Left colon (tissue), 2 donors: ENCODE results near the gene SMARCA1. TPM values are rescaled to one million over a fixed set of nuclear protein-coding genes. Genes with fewer than 3 reads are reported as not detected.

Source experiments
- ATAC-seq: fragments of 200-7000 bp; cut with Tn5 transposase; one replicate; pipeline ENCODE4 v1.9.1; 2020; ENCODE audit warnings: mild to moderate bottlenecking, moderate library complexity
- DNase-seq, 2 donors: peaks; one replicate each; pipeline ENCODE4 v3.0.0-alpha.2; 2020
- intact Hi-C, 2 donors: fragments of 100-400 bp; cut with DNase I in 1 of 2; cut with micrococcal nuclease in 1 of 2; formaldehyde crosslinking; loops; one replicate each; pipeline versions ENCODE4 v1.11.2 to v1.14.0; 2022; cut with DNase I, micrococcal nuclease
- total RNA-seq, 2 donors: library from RNA; stranded (reverse); fragmentation: NEBNext Ultra II Directional; extraction: Animal tissue kit (Norgen Biotek cat#: 25700); gene quantifications; one replicate each; pipeline ENCODE4 v1.2.1, GENCODE V29; 2021
- donor health status: DM: no; HTN: no; CAD: no.
- donor health status: DM: yes; HTN: yes; CAD: no.

SMARCA1 gene
- total RNA-seq, 2 donors from 2014 or later = 2.8 to 7.0 TPM

DNA sequence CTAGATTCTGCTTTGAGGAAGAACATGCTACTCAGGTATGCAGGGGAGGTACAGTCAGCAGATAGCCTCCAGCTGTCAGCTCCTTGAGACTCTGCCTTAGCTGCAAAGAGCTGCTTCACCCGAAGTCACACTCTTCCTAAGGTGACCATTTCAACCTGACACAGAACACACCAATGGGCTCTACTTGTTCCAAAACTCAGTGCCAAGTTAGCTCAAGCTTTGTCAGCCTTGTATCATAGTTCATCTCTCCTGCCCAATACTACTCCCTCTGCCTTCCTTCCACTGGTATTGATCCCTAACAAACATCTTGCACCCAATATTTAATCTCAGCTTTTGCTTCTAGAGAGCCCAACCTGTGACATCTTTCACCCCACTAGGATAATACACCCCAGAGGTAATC, 7.8 kb upstream of the SMARCA1 start:
- intact Hi-C loops = no loop called here
- DNase-seq (no peak), ATAC-seq (no peak)

DNA sequence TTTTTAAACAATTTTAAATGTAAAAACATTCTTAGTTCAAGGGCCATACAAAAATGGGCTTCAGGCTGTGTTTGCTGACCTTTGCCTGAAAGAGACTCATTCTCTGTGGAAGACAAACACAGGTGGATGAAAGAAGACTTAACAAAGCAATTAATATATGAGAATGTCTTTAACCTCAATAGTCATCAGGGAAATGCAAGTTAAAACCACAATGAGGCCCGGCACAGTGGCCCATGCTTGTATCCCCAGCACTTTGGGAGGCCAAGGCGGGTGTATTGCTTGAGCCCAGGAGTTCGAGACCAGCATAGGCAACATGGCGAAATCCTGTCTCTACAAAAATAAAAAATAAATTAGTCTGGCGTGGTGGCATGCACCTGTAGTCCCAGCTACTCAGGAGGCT, 7.1 kb upstream of the SMARCA1 start:
- DNase-seq = no peak
- intact Hi-C loops = no loop called here
- no peak for ATAC-seq

DNA sequence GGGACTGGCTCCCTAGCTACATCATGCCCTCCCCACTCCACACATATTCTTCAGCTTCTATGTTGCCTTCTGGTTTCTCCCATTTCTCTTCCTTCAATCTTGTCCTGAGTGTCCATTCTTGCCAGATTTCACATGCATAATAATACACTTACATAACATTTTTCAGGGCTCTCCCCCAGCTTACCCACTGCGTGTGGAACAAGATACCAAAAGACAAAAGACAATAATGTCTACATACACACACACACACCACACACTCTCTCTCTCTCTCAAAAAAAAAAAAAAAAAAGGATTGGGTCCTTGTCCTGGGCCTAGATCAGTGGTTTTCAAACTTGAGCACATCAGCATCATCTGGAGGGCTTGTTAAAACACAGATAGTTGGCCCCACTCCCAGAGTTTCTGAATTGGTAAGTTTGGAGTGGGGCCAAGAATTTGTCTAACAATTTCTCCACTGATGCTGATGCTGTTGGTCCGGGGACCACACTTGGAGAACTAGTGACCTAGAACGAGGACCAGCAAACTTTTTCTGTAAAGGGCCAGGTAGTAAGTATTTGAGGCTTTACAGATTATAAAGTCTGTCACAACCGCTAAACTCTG, 6.5 kb upstream of the SMARCA1 start:
- DNase-seq = no peak
- intact Hi-C loops = no loop called here
- no peak for ATAC-seq

DNA sequence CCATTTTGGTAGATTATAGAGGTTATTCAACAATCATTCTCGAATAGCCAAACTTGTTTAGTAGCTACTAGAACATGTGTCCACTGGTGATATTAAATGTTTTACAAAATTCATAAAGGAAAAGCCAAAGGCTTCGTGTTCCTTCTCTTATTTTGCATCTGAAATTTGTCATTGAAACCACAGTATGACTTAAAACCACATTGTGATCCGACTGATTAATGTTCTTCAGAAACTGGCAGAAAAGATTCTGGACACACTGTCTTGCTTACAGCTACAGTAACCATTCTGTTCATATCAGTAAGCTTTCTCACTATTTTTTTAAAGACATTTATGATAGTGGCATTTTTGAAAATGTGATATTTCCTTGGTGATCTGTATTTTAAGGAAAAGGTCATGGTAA, 2.6 kb upstream of the SMARCA1 start:
- intact Hi-C loops = no loop called here
- DNase-seq (no peak), ATAC-seq (no peak)

GRCh38 chrX:129525162-129525561, 1.9 kb upstream of the SMARCA1 start:
- ATAC-seq (no peak), DNase-seq (no peak)
- intact Hi-C loops = no loop called here

- intact Hi-C loops = no loop called here
- DNase-seq = no peak
- no peak for ATAC-seq
These were observed 1.1 kb upstream of the SMARCA1 start for GRCh38 chrX:129524250-129524850.

- DNase-seq (peak; percentile 22 to 45), ATAC-seq (peak; percentile 51)
- intact Hi-C loops = no loop called here
These were observed 859 bp downstream of the SMARCA1 start for GRCh38 chrX:129522184-129523078.

- no peak for DNase-seq
- intact Hi-C loops = no loop called here
These were observed 3.1 kb downstream of the SMARCA1 start for GRCh38 chrX:129520151-129520550.

GRCh38 chrX:129516402-129516801, 6.9 kb downstream of the SMARCA1 start:
- ATAC-seq = no peak
- intact Hi-C loops = no loop called here

More at GRCh38 chrX:129520151-129520550, 3.1 kb downstream of the SMARCA1 start:
- no peak for ATAC-seq

GRCh38 chrX:129512409-129512808, 10.9 kb downstream of the SMARCA1 start:
- DNase-seq (no peak), ATAC-seq (no peak)
- intact Hi-C loops = no loop called here

More at GRCh38 chrX:129516402-129516801, 6.9 kb downstream of the SMARCA1 start:
- no peak for DNase-seq

DNA sequence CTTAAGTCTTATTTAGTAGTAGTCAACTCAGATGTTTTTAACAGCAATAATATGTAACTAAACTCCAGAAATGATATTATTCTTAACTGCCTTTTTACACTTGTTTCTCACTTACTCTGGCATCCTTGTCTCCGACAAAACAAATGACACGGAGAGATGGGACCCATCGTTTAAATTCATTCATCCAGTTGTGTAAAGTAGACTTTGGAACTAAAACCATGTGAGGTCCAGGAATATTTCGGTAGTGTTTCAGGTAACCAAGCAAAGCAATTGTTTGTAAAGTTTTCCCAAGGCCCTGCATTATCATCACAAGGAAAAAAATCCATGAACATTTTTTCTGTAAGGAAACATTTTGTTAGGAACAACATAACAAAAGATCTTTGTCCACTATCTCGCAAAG, 11.6 kb downstream of the SMARCA1 start:
- intact Hi-C loops = no loop called here
- ATAC-seq (no peak), DNase-seq (no peak)

- ATAC-seq (no peak), DNase-seq (no peak)
- intact Hi-C loops = no loop called here
These were observed 13.0 kb downstream of the SMARCA1 start for GRCh38 chrX:129510331-129510730.

- intact Hi-C loops = no loop called here
- ATAC-seq (no peak), DNase-seq (no peak)
These were observed 26.0 kb downstream of the SMARCA1 start for GRCh38 chrX:129497146-129497843.

- DNase-seq = no peak
- no peak for ATAC-seq
- intact Hi-C loops = no loop called here
These were observed 26.7 kb downstream of the SMARCA1 start for GRCh38 chrX:129496625-129497024.

DNA sequence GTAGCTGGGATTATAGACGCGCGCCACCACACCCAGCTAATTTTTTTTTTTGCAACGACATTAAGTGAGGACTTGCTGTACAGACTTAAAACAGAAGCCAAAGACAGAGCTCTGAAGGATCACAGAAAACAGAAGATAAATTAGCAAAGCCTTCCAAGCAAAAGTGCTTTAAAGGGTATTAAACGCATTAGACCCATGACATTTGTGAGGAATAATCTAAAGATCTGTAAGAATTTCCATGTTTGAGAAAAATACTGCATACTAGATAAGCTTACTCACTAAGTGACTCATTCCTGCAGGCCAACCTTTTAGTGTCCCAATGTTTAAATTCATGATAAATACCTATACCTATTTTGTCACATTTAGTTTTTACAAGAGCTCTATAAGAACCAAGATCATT, 27.4 kb downstream of the SMARCA1 start:
- intact Hi-C loops = no loop called here
- no peak for DNase-seq
- no peak for ATAC-seq

DNA sequence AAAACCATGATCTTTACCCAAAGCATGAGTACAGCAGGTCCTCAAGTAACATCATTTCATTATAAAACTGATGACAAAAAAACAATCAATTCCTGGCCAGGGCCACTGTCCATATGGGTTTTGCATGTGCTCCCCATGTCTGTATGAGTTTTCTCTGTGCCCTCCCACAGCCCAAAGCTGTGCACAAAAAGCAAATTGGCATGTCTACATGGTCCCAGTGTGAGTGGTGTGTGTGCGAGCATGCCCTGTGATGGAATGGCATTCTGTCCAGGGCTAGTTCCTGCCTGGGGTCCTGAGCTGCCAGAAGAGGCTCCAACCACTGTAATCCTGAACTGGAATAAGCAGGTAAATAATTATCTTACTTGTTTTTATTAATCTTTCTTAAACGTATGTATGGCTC, 28.4 kb downstream of the SMARCA1 start:
- DNase-seq (no peak), ATAC-seq (no peak)
- intact Hi-C loops = no loop called here

- DNase-seq = no peak
- intact Hi-C loops = no loop called here
- no peak for ATAC-seq
These were observed 29.6 kb downstream of the SMARCA1 start for GRCh38 chrX:129493643-129494042.

- intact Hi-C loops = no loop called here
- no peak for ATAC-seq
- DNase-seq = no peak
These were observed 33.0 kb downstream of the SMARCA1 start for GRCh38 chrX:129490330-129490729.

GRCh38 chrX:129488359-129488758, 34.9 kb downstream of the SMARCA1 start:
- intact Hi-C loops = no loop called here
- ATAC-seq = no peak
- no peak for DNase-seq

GRCh38 chrX:129480889-129481288, 42.4 kb downstream of the SMARCA1 start:
- ATAC-seq (no peak), DNase-seq (no peak)

More at GRCh38 chrX:129480889-129481288, 42.4 kb downstream of the SMARCA1 start:
- intact Hi-C loops = no loop called here
